Inferior parietal cortex (tissue), 1 donor: ENCODE data around the gene TMEM140.
"Not testable (repeated sequence)": the region's sequence is repeated elsewhere in the genome, so short reads cannot be mapped to it uniquely, and the experiment has no call there.

Source experiments
- DNase-seq: peaks from one replicate; pipeline ENCODE4 v3.0.0-alpha.2; 2016; ENCODE audit errors: extremely low spot score

TMEM140 gene

GRCh38 chr7:135194494-135195095, 46.7 kb downstream of the TMEM140 start:
- no peak for DNase-seq

GRCh38 chr7:135195156-135195555, 47.3 kb downstream of the TMEM140 start:
- no peak for DNase-seq

GRCh38 chr7:135195968-135196629, 48.2 kb downstream of the TMEM140 start:
- no peak for DNase-seq

GRCh38 chr7:135197343-135197742, 49.5 kb downstream of the TMEM140 start:
- DNase-seq = no peak

GRCh38 chr7:135197906-135198655, 50.2 kb downstream of the TMEM140 start:
- no peak for DNase-seq

GRCh38 chr7:135199439-135199838, 51.6 kb downstream of the TMEM140 start:
- no peak for DNase-seq

GRCh38 chr7:135200821-135201331, 53.0 kb downstream of the TMEM140 start:
- no peak for DNase-seq

GRCh38 chr7:135201350-135201749, 53.5 kb downstream of the TMEM140 start:
- DNase-seq = no peak

GRCh38 chr7:135204341-135204749, 56.5 kb downstream of the TMEM140 start:
- no peak for DNase-seq

GRCh38 chr7:135204876-135205275, 57.0 kb downstream of the TMEM140 start:
- DNase-seq = no peak

GRCh38 chr7:135205850-135206249, 58.0 kb downstream of the TMEM140 start:
- DNase-seq = no peak

GRCh38 chr7:135206941-135207391, 59.1 kb downstream of the TMEM140 start:
- DNase-seq = no peak

- no peak for DNase-seq
These were observed 59.7 kb downstream of the TMEM140 start for GRCh38 chr7:135207406-135208101.

- DNase-seq = no peak
These were observed 60.4 kb downstream of the TMEM140 start for GRCh38 chr7:135208102-135208793.

GRCh38 chr7:135209225-135209834, 61.5 kb downstream of the TMEM140 start:
- no peak for DNase-seq

GRCh38 chr7:135210888-135211178, 63.0 kb downstream of the TMEM140 start:
- DNase-seq = peak; percentile 50

- DNase-seq = peak; percentile 86
These were observed 63.5 kb downstream of the TMEM140 start, which contains the start of gene WDR91 for GRCh38 chr7:135211179-135211945. Gene WDR91, minus strand, starts transcription at chr7:135211526. Its CDS starts 24 bp downstream, at chr7:135211502.

GRCh38 chr7:135211946-135212685, 64.2 kb downstream of the TMEM140 start:
- DNase-seq = not testable (repeated sequence)

- DNase-seq = no peak
These were observed 66.0 kb downstream of the TMEM140 start for GRCh38 chr7:135213831-135214230.
